Central memory CD8-positive, alpha-beta T cell (primary cell): Measurements from ENCODE around the gene FBXO21.
"Not testable (repeated sequence)": the region's sequence is repeated elsewhere in the genome, so short reads cannot be mapped to it uniquely, and the experiment has no call there.

Experiments
- ATAC-seq: fragments of 150-1000 bp; cut with Tn5 transposase; replicated peaks from 2 replicates; pipeline ENCODE4 v1.10.0; 2022; ENCODE audit warnings: mild to moderate bottlenecking, moderate FRiP score, moderate number of reproducible peaks; ENCODE audit not compliant: poor library complexity, severe bottlenecking; ENCODE audit errors: extremely low read depth
- DNase-seq, 2 donors: peaks; one replicate each; pipeline ENCODE4 v3.0.0; 2021; ENCODE audit warnings: low spot score in 2 of 2
- H3K27ac Mint-ChIP-seq: one replicate; pipeline ENCODE4 v1.8.0; 2022; ENCODE audit warnings: low read depth, mild to moderate bottlenecking, moderate library complexity, mixed read lengths
- H3K27me3 Mint-ChIP-seq: one replicate; pipeline ENCODE4 v1.8.0; 2022; ENCODE audit warnings: mixed read lengths
- H3K36me3 Mint-ChIP-seq: one replicate; pipeline ENCODE4 v1.8.0; 2022; ENCODE audit warnings: mild to moderate bottlenecking, moderate library complexity, mixed read lengths; ENCODE audit not compliant: insufficient read depth
- H3K4me1 Mint-ChIP-seq: one replicate; pipeline ENCODE4 v1.8.0; 2022; ENCODE audit warnings: mixed read lengths
- H3K4me3 Mint-ChIP-seq: one replicate; pipeline ENCODE4 v1.8.0; 2022; ENCODE audit warnings: mild to moderate bottlenecking, moderate library complexity, mixed read lengths
- H3K9me3 Mint-ChIP-seq: one replicate; pipeline ENCODE4 v1.8.0; 2022; ENCODE audit warnings: mixed read lengths

Gene FBXO21

GRCh38 chr12:117190210-117190781 lies at the start of gene FBXO21:
TSS of gene FBXO21 (minus strand) at chr12:117190470. CDS start at chr12:117190456, 14 bp downstream.
- Mint-ChIP-seq H3K4me1 (peaks cover 23% of the 10 kb centered on the region), H3K36me3 (peaks cover 27% of the 10 kb centered on the region), H3K4me3 (peak within 1 kb of the TSS; percentile 92), H3K27ac (peak within 1 kb of the TSS; percentile 87), H3K9me3 (no peaks in the 10 kb centered on the region), H3K27me3 (no peaks in the 10 kb centered on the region)
- ATAC-seq (peak; percentile 85), DNase-seq (peak; percentile 91 to 96)

GRCh38 chr12:117236456-117237001 lies 46.3 kb upstream of the FBXO21 start:
- H3K36me3 Mint-ChIP-seq, result no peaks in the 10 kb centered on the region
- H3K27me3 Mint-ChIP-seq, result peaks cover 41% of the 10 kb centered on the region
- no peaks in the 10 kb centered on the region for H3K4me1 Mint-ChIP-seq
- H3K4me3 Mint-ChIP-seq, result no peak overlapping the region
- H3K9me3 Mint-ChIP-seq, result no peaks in the 10 kb centered on the region
- ATAC-seq, result no peak
- no peak overlapping the region for H3K27ac Mint-ChIP-seq
- DNase-seq, result peak; percentile 21 to 55

GRCh38 chr12:117235261-117235660 lies 45.0 kb upstream of the FBXO21 start:
- Mint-ChIP-seq H3K9me3 (no peaks in the 10 kb centered on the region), H3K27me3 (peaks cover 51% of the 10 kb centered on the region), H3K36me3 (no peaks in the 10 kb centered on the region), H3K27ac (no peak overlapping the region), H3K4me1 (no peaks in the 10 kb centered on the region), H3K4me3 (no peak overlapping the region)
- no peak for ATAC-seq
- DNase-seq, result no peak

DNA sequence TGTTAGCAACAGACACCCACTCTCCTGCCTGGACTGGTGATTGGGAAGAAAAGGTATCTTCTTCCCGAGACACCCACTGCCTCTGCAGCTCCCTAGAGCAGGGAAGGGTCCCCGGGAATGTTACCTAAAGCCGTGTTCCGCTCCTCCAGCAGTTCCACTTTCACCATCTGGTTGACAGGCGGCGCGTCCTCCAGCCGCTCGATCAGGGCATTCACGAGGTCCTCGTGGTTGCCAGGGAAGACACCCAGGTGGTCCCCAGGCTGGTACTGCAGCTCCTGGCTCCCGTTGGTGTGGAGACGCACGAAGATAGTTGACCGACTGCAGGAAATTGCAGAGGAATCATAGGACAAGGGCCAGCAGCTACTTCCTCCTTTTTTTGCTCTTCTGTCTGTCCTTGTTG lies 44.2 kb upstream of the FBXO21 start:
- no peak for ATAC-seq
- no peak overlapping the region for H3K27ac Mint-ChIP-seq
- no peaks in the 10 kb centered on the region for H3K36me3 Mint-ChIP-seq
- no peak for DNase-seq
- no peaks in the 10 kb centered on the region for H3K4me1 Mint-ChIP-seq
- H3K27me3 Mint-ChIP-seq, result peaks cover 59% of the 10 kb centered on the region
- H3K4me3 Mint-ChIP-seq, result no peak overlapping the region
- H3K9me3 Mint-ChIP-seq, result no peaks in the 10 kb centered on the region

- H3K9me3 Mint-ChIP-seq, result no peaks in the 10 kb centered on the region
- H3K36me3 Mint-ChIP-seq, result no peaks in the 10 kb centered on the region
- H3K4me3 Mint-ChIP-seq, result no peak overlapping the region
- H3K27ac Mint-ChIP-seq, result no peak overlapping the region
- H3K4me1 Mint-ChIP-seq, result no peaks in the 10 kb centered on the region
- ATAC-seq, result no peak
- DNase-seq, result no peak
- peaks cover 72% of the 10 kb centered on the region for H3K27me3 Mint-ChIP-seq
Measured at GRCh38 chr12:117231750-117232149, 41.5 kb upstream of the FBXO21 start.

DNA sequence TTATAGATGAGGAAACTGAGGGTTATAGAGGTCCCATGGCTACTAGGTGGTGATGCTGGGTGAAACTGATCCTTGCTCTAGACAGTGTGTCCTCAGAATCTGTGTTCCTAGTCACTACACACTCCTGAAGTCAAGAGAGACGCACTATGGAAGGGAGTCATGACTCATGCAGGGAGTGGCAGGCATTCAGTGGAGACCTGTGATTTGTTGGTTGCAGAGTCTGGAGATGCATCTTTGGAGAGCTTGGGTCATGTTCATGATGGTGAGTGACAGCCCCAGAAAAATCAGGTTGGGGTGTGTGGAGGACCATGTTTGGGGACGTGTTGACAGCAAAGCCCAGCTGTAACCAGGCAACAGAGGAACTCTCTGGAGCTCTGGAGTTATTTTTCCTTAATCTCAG lies 38.0 kb upstream of the FBXO21 start:
- no peak for ATAC-seq
- Mint-ChIP-seq H3K36me3 (peaks cover 2% of the 10 kb centered on the region), H3K9me3 (no peaks in the 10 kb centered on the region), H3K27ac (no peak overlapping the region), H3K4me1 (no peaks in the 10 kb centered on the region), H3K27me3 (peaks cover 66% of the 10 kb centered on the region), H3K4me3 (no peak overlapping the region)
- no peak for DNase-seq

- Mint-ChIP-seq H3K4me1 (no peaks in the 10 kb centered on the region), H3K9me3 (no peaks in the 10 kb centered on the region), H3K27ac (no peak overlapping the region), H3K27me3 (peaks cover 58% of the 10 kb centered on the region), H3K4me3 (no peak overlapping the region), H3K36me3 (peaks cover 2% of the 10 kb centered on the region)
- no peak for DNase-seq
- no peak for ATAC-seq
Measured at GRCh38 chr12:117227000-117227653, 36.9 kb upstream of the FBXO21 start.

DNA sequence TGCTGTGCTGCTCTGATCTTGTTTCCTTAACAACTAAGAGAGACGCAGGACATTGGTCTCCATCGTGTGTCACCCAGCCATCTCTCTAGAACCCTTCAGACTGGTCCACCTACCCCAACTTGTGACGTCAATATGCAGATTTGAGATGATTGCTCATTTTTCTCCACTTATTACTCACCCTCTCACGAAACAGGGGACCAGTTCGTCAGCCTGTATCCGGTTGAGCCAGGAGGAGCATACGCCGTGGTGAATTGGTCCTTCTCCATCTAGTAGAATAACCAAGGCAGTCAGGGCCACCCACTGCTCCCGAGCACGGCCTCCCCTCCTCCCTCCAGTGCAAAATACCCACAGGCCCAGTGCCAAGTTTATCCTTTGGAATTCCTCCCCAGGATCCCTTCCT lies 36.2 kb upstream of the FBXO21 start:
- Mint-ChIP-seq H3K4me1 (no peaks in the 10 kb centered on the region), H3K4me3 (no peak overlapping the region), H3K9me3 (no peaks in the 10 kb centered on the region), H3K36me3 (peaks cover 2% of the 10 kb centered on the region), H3K27ac (no peak overlapping the region), H3K27me3 (peaks cover 52% of the 10 kb centered on the region)
- DNase-seq (no peak), ATAC-seq (no peak)

GRCh38 chr12:117225179-117225578 lies 34.9 kb upstream of the FBXO21 start:
- Mint-ChIP-seq H3K27me3 (peaks cover 46% of the 10 kb centered on the region), H3K9me3 (no peaks in the 10 kb centered on the region), H3K27ac (no peak overlapping the region), H3K4me3 (no peak overlapping the region), H3K4me1 (no peaks in the 10 kb centered on the region), H3K36me3 (peaks cover 2% of the 10 kb centered on the region)
- ATAC-seq (no peak), DNase-seq (no peak)

- not testable (repeated sequence) for H3K27ac Mint-ChIP-seq, ATAC-seq
Measured at GRCh38 chr12:117220947-117221346, 30.7 kb upstream of the FBXO21 start.

GRCh38 chr12:117218149-117218548 lies 27.9 kb upstream of the FBXO21 start:
- Mint-ChIP-seq H3K4me1 (no peaks in the 10 kb centered on the region), H3K4me3 (no peak overlapping the region), H3K27ac (no peak overlapping the region), H3K36me3 (no peaks in the 10 kb centered on the region), H3K27me3 (peaks cover 55% of the 10 kb centered on the region), H3K9me3 (no peaks in the 10 kb centered on the region)
- ATAC-seq, result no peak
- DNase-seq, result no peak

More at GRCh38 chr12:117220947-117221346, 30.7 kb upstream of the FBXO21 start:
- not testable (repeated sequence) for H3K4me1 Mint-ChIP-seq, DNase-seq, H3K4me3 Mint-ChIP-seq, H3K9me3 Mint-ChIP-seq, H3K36me3 Mint-ChIP-seq
- peaks cover 51% of the 10 kb centered on the region for H3K27me3 Mint-ChIP-seq

DNA sequence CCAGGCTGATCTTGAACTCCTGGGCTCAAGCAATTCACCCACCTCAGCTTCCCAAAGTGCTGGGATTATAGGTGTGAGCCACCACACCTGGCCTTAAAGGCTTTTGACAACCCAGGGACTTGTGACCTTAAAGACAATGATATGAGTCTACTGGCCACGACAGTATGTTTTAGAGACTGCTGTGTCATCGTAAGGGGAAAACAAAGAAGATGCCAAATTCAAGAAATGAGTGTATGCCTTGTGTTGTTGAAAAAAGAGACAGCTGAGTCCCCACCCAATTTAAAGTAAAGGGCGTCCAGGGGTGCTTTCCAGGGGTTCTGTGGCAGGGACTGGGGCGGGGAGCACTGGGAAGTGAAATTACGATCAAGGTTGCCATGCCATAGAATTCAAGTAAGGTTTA lies 26.4 kb upstream of the FBXO21 start:
- ATAC-seq (no peak), DNase-seq (no peak)
- no peaks in the 10 kb centered on the region for H3K36me3 Mint-ChIP-seq
- H3K27me3 Mint-ChIP-seq, result peaks cover 58% of the 10 kb centered on the region
- no peaks in the 10 kb centered on the region for H3K9me3 Mint-ChIP-seq
- no peaks in the 10 kb centered on the region for H3K4me1 Mint-ChIP-seq
- no peak overlapping the region for H3K27ac Mint-ChIP-seq
- no peak overlapping the region for H3K4me3 Mint-ChIP-seq

GRCh38 chr12:117214797-117215196 lies 24.5 kb upstream of the FBXO21 start:
- Mint-ChIP-seq H3K4me3 (no peak overlapping the region), H3K9me3 (no peaks in the 10 kb centered on the region), H3K4me1 (no peaks in the 10 kb centered on the region), H3K27me3 (peaks cover 68% of the 10 kb centered on the region), H3K36me3 (no peaks in the 10 kb centered on the region), H3K27ac (no peak overlapping the region)
- no peak for DNase-seq
- no peak for ATAC-seq
